CD4-positive, alpha-beta T cell (primary cell): ENCODE results near the gene CCDC186. TPM values are rescaled to one million over a fixed set of nuclear protein-coding genes. Genes with fewer than 3 reads are reported as not detected.

Experiments used
- ATAC-seq: fragments of 200-7000 bp; cut with Tn5 transposase; one replicate; pipeline ENCODE4 v1.10.0; 2022; ENCODE audit warnings: mild to moderate bottlenecking; ENCODE audit not compliant: poor library complexity
- CTCF ChIA-PET: fragments of 350-600 bp; sonication (Branson Sonifier 250); formaldehyde crosslinking; loops from one replicate; lab custom pipeline; 2021; ENCODE audit warnings: antibody characterized with exemption, inconsistent platforms; lab: Charles Lee
- POLR2A ChIA-PET: fragments of 350-600 bp; sonication (Branson Sonifier 250); formaldehyde crosslinking; loops from one replicate; lab custom pipeline; 2021; ENCODE audit warnings: antibody characterized with exemption, inconsistent platforms; lab: Charles Lee
- DNase-seq, 14 experiments: peaks; one replicate each; pipeline ENCODE4 v3.0.0-alpha.2; 2013 to 2020; ENCODE audit warnings: mixed read lengths in 2 of 14
- H3K27ac ChIP-seq, 2 donors: one replicate each; pipeline versions ENCODE4 v1.5.1 to v1.7.0; 2013; ENCODE audit warnings: low read length in 2 of 2, low read depth in 1 of 2, mild to moderate bottlenecking in 1 of 2
- H3K27me3 ChIP-seq, 2 experiments: 1 replicate in 1 of 2; 2 replicates in 1 of 2; pipeline versions ENCODE4 v1.6.1 to v1.7.0; 2013; ENCODE audit warnings: low read length in 2 of 2, control low read depth in 1 of 2, mild to moderate bottlenecking in 1 of 2, moderate library complexity in 1 of 2; ENCODE audit not compliant: insufficient read depth in 2 of 2, control insufficient read depth in 1 of 2
- H3K36me3 ChIP-seq: one replicate; pipeline ENCODE4 v1.6.1; 2013; ENCODE audit warnings: low read length, control low read depth; ENCODE audit not compliant: insufficient read depth
- H3K4me1 ChIP-seq: one replicate; pipeline ENCODE4 v1.6.1; 2013; ENCODE audit warnings: low read length, control low read depth; ENCODE audit not compliant: insufficient read depth
- H3K4me3 ChIP-seq: one replicate; pipeline ENCODE4 v1.5.1; 2013; ENCODE audit warnings: mild to moderate bottlenecking, low read length, moderate library complexity
- H3K9me3 ChIP-seq, 2 experiments: 1 replicate in 1 of 2; 2 replicates in 1 of 2; pipeline versions ENCODE4 v1.6.1 to v1.7.0; 2013; ENCODE audit warnings: low read length in 2 of 2, mild to moderate bottlenecking in 2 of 2, control low read depth in 1 of 2, moderate library complexity in 1 of 2; ENCODE audit not compliant: control insufficient read depth in 1 of 2, insufficient read depth in 1 of 2
- H3K27ac Mint-ChIP-seq: one replicate; pipeline ENCODE4 v1.8.0; 2020; ENCODE audit warnings: mixed read lengths
- H3K27me3 Mint-ChIP-seq: one replicate; pipeline ENCODE4 v1.8.0; 2021; ENCODE audit warnings: mixed read lengths
- H3K36me3 Mint-ChIP-seq: one replicate; pipeline ENCODE4 v1.8.0; 2021; ENCODE audit warnings: low read depth, mixed read lengths
- H3K4me1 Mint-ChIP-seq: one replicate; pipeline ENCODE4 v1.8.0; 2021; ENCODE audit warnings: low read depth, mixed read lengths
- H3K4me3 Mint-ChIP-seq: one replicate; pipeline ENCODE4 v1.8.0; 2020; ENCODE audit warnings: mild to moderate bottlenecking, mixed read lengths
- H3K9me3 Mint-ChIP-seq: one replicate; pipeline ENCODE4 v1.8.0; 2020; ENCODE audit warnings: mixed read lengths
- CTCF ChIP-seq: fragments of 200-600 bp; IDR thresholded peaks from one replicate; pipeline ENCODE4 v1.8.0; 2022; ENCODE audit warnings: antibody characterized with exemption, mild to moderate bottlenecking
- intact Hi-C, 2 experiments: fragments of 100-400 bp; cut with DNase I in 1 of 2; cut with micrococcal nuclease in 1 of 2; formaldehyde crosslinking; loops; one replicate each; pipeline versions ENCODE4 v1.15.1 to v1.9.0; 2023 to 2025; cut with DNase I, micrococcal nuclease
- total RNA-seq, 174 experiments: library from RNA in 2 of 174; stranded (reverse) in 2 of 174; gene quantifications; one replicate each; pipeline ENCODE4 v1.2.3 and lab custom pipeline; 2021 to 2026

The CCDC186 gene
- total RNA-seq, 2 experiments from 2014 or later: 55.0 to 55.9 TPM

DNA sequence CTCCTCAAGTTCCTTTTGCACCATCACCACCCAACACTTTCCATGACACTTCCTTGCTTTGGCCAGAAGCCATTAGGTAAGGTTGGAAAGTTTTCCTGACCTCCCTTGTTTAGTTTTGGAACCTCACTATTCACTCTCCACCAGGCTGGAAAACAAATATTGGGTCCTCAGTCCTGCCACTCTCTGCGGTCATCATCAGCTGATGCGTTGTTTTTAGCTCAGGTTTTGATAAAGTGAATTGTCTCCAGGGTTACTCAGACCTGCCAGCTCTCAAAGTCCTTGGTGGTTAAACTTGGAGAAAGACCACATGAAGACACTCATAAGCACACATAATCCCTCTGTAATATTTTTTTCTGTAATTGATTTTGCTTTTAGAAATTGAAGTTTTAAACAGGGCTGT, 55.5 kb downstream of the CCDC186 start:
- H3K27ac Mint-ChIP-seq: no peak overlapping the region
- peaks cover 4% of the 10 kb centered on the region for H3K27me3 Mint-ChIP-seq
- ChIA-PET CTCF (no interaction called here), POLR2A (interaction anchor here (0.7 kb wide), 1 partner anchor 17 kb away, joined by 4 read pairs; no protein-coding TSS in a partner anchor)
- no peak for ATAC-seq
- H3K4me1 Mint-ChIP-seq: no peaks in the 10 kb centered on the region
- no peaks in the 10 kb centered on the region for H3K9me3 Mint-ChIP-seq
- no peaks in the 10 kb centered on the region for H3K27me3 ChIP-seq
- intact Hi-C loops: no loop called here
- H3K4me3 Mint-ChIP-seq: no peak overlapping the region
- no peaks in the 10 kb centered on the region for H3K4me1 ChIP-seq
- DNase-seq: no peak
- H3K36me3 Mint-ChIP-seq: peaks cover 8% of the 10 kb centered on the region
- H3K9me3 ChIP-seq: no peaks in the 10 kb centered on the region
- H3K4me3 ChIP-seq: no peak overlapping the region
- H3K27ac ChIP-seq: no peak overlapping the region
- peaks cover 3% of the 10 kb centered on the region for H3K36me3 ChIP-seq
- TF ChIP-seq CTCF: no peak

DNA sequence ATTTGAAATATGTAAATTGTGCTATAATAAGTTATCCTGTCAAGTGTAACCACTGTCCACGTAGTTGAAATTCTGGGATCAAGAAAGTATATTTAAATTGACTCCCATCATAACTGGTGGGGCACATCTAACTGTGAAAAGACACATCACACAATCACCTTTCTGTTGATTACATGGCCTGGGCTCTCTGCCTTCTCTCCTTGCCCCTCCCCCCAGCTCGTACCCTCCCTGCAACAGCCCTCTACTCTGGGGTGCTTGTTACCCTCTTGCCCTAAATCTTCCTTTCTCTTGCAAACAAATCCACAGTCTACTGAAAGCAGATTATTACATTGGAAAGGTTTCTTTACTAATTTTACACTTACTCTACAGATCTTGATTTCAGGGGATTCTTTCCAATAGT, 56.3 kb downstream of the CCDC186 start:
- Mint-ChIP-seq H3K36me3 (peaks cover 5% of the 10 kb centered on the region), H3K27ac (no peak overlapping the region), H3K4me3 (no peak overlapping the region), H3K9me3 (no peaks in the 10 kb centered on the region), H3K27me3 (peaks cover 4% of the 10 kb centered on the region), H3K4me1 (no peaks in the 10 kb centered on the region)
- CTCF ChIA-PET: no interaction called here
- no peak overlapping the region for H3K4me3 ChIP-seq
- no peaks in the 10 kb centered on the region for H3K27me3 ChIP-seq
- DNase-seq (no peak), ATAC-seq (no peak)
- POLR2A ChIA-PET: no interaction called here
- no peaks in the 10 kb centered on the region for H3K9me3 ChIP-seq
- intact Hi-C loops: no loop called here
- no peaks in the 10 kb centered on the region for H3K36me3 ChIP-seq
- no peak overlapping the region for H3K27ac ChIP-seq
- TF ChIP-seq CTCF: no peak
- H3K4me1 ChIP-seq: no peaks in the 10 kb centered on the region

DNA sequence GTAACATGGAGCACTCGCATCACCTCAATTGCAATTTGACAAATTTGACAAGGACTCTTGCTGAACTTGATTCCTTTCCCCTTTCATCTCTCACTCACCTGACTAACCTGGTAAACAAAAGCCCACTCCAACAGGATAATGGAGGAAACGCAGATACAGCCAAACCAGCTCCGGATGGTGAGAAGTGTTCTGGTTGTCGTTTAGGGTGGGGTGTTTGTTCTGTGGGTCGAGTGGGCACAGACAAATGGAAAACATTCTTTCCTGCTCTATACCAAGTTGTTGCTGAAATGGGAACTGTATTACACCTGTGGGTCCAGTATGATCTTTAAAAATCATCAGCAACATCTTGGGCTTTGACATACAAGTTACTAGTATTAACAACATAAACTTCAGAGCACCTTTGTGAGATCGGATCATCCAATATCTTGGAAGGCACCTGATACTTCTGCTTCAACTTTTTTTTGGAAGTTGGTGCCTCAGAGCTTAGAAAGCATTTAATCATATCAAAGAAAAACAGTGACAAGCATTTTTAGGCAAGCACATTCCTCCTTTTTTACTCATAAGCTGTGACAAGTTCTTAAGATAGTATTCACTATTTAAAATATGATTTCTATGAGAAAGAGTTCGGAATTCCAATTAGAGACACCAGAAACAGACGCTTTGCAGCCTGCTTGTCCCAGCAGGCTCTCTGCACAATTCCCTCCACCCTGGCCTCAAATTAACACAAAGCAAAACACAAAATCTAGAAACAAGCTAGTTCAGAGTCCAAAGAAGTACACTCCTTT, 58.1 kb downstream of the CCDC186 start:
- Histone ChIP-seq H3K36me3 (no peaks in the 10 kb centered on the region), H3K9me3 (no peaks in the 10 kb centered on the region), H3K4me3 (no peak overlapping the region), H3K27me3 (no peaks in the 10 kb centered on the region), H3K4me1 (no peaks in the 10 kb centered on the region), H3K27ac (no peak overlapping the region)
- Mint-ChIP-seq H3K36me3 (no peaks in the 10 kb centered on the region), H3K9me3 (no peaks in the 10 kb centered on the region), H3K27ac (no peak overlapping the region), H3K4me3 (no peak overlapping the region), H3K4me1 (no peaks in the 10 kb centered on the region), H3K27me3 (peaks cover 4% of the 10 kb centered on the region)
- DNase-seq (no peak), ATAC-seq (no peak)
- POLR2A ChIA-PET: no interaction called here
- TF ChIP-seq CTCF: no peak
- intact Hi-C loops: no loop called here
- CTCF ChIA-PET: interaction anchor here (0.6 kb wide), 1 partner anchor 51 kb away, joined by 3 read pairs; no protein-coding TSS in a partner anchor
